Right lobe of liver (tissue), 4 donors: Measurements from ENCODE around the gene NTF4.

ENCODE experiments used
- CTCF ChIP-seq, 4 donors: fragments of 200-600 bp in 3 of 4; fragments of 450-650 bp in 1 of 4; IDR thresholded peaks; one replicate each; pipeline versions ENCODE4 v1.5.1 to v1.8.0; 2016 to 2022; ENCODE audit warnings: antibody characterized with exemption in 4 of 4, mild to moderate bottlenecking in 2 of 4
- POLR2A ChIP-seq: fragments of 450-650 bp; IDR thresholded peaks from one replicate; pipeline ENCODE4 v1.6.1; 2017; ENCODE audit warnings: antibody characterized with exemption, mild to moderate bottlenecking
- donor health status: DM: no; HTN: no; CAD: no.
- donor health status: DM: no; HTN: no; CAD: no.
- donor health status: DM: no; HTN: yes; CAD: no.

DNA sequence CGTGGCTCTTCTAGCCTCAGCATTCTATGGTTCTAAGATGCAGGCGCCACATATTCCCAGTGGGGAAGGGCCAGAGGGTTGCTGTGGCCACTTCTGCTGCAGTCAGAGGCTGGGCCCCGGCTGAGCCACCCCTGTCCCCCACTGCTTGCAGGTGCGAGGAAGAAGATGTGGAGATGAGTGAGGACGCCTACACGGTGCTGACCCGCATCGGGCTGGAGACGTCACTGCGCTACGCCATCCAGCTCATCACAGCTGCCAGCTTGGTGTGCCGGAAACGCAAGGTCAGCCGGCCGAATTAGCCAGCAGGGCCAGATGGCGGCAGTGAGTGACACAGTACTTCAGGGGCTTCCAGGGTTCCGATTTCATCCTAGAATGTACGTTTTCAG lies 49.8 kb downstream of the NTF4 start:
- no peak for TF ChIP-seq CTCF (IDR thresholded peaks at IDR 0.05)
- TF ChIP-seq POLR2A = no peak
